HG03060 (cell line): Measurements from ENCODE around the gene KCNQ2.

Experiments
- ATAC-seq: cut with Tn5 transposase; IDR thresholded peaks from one replicate; pipeline ENCODE4 v1.9.1; 2021; ENCODE audit warnings: low read depth, moderate number of reproducible peaks; ENCODE audit not compliant: unreplicated experiment

The KCNQ2 gene

DNA sequence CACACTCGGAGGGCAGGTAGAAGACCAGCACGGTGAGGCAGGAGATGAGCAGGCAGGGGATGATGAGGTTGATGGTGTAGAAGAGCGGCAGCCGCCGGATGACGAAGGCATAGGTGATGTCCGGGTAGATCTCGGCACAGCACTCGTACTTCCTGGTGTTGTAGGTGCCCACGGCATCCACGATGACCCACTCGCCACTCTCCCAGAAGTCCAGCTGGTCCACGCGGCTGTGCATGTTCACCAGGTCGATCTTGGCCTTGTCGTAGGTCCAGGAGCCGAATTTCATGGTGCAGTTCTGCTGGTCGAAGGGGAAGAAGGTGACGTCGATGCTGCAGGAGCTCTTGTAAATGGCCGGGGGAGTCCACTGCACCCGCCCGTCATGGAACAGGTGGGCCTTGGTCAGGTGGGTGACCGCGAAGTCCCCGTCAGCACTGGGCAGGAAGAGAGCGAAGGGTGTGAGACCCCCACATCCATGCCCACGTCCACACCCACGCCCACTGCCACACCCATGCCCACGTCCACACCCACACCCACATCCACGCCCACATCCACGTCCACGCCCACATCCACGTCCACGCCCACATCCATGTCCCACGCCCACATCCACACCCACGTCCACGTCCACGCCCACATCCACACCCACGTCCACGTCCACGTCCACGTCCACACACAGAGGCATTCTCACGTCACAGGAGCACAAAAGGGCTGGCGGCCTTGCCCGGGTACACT, 121.7 kb downstream of the KCNQ2 start:
- no peak for ATAC-seq
